Measurements from ENCODE around the gene RYR2.

GRCh38 chr1:237041795-237042525 is at the start of gene RYR2:
- TF ChIP-seq, protein P1, sequence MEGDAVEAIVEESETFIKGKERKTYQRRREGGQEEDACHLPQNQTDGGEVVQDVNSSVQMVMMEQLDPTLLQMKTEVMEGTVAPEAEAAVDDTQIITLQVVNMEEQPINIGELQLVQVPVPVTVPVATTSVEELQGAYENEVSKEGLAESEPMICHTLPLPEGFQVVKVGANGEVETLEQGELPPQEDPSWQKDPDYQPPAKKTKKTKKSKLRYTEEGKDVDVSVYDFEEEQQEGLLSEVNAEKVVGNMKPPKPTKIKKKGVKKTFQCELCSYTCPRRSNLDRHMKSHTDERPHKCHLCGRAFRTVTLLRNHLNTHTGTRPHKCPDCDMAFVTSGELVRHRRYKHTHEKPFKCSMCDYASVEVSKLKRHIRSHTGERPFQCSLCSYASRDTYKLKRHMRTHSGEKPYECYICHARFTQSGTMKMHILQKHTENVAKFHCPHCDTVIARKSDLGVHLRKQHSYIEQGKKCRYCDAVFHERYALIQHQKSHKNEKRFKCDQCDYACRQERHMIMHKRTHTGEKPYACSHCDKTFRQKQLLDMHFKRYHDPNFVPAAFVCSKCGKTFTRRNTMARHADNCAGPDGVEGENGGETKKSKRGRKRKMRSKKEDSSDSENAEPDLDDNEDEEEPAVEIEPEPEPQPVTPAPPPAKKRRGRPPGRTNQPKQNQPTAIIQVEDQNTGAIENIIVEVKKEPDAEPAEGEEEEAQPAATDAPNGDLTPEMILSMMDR (IDR thresholded peaks at IDR 0.05) = peak; percentile 46
- TF ChIP-seq, protein P2, sequence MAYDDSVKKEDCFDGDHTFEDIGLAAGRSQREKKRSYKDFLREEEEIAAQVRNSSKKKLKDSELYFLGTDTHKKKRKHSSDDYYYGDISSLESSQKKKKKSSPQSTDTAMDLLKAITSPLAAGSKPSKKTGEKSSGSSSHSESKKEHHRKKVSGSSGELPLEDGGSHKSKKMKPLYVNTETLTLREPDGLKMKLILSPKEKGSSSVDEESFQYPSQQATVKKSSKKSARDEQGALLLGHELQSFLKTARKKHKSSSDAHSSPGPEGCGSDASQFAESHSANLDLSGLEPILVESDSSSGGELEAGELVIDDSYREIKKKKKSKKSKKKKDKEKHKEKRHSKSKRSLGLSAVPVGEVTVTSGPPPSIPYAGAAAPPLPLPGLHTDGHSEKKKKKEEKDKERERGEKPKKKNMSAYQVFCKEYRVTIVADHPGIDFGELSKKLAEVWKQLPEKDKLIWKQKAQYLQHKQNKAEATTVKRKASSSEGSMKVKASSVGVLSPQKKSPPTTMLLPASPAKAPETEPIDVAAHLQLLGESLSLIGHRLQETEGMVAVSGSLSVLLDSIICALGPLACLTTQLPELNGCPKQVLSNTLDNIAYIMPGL (CRISPR knock-in tag; IDR thresholded peaks at IDR 0.05; ENCODE audit: borderline replicate concordance) = no peak
- TF ChIP-seq, protein P3, sequence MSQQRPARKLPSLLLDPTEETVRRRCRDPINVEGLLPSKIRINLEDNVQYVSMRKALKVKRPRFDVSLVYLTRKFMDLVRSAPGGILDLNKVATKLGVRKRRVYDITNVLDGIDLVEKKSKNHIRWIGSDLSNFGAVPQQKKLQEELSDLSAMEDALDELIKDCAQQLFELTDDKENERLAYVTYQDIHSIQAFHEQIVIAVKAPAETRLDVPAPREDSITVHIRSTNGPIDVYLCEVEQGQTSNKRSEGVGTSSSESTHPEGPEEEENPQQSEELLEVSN (IDR thresholded peaks at IDR 0.05; ENCODE audit: borderline replicate concordance, low read depth) = no peak
- TF ChIP-seq POLR2A (IDR thresholded peaks at IDR 0.05; ENCODE audit: low read length) (no peak), BHLHE40 (IDR thresholded peaks at IDR 0.05; ENCODE audit: low read depth, low read length) (no peak), ZC3H11A (IDR thresholded peaks at IDR 0.05) (no peak), EP300 (IDR thresholded peaks at IDR 0.05) (no peak), KDM1A (IDR thresholded peaks at IDR 0.05; ENCODE audit: low read depth) (no peak)

Data from A549 (cell line).